ENCODE results near the gene SPNS2. TPM values are rescaled to one million over a fixed set of nuclear protein-coding genes. Genes with fewer than 3 reads are reported as not detected.
A peak's percentile ranks its signal among the peaks of the same experiment; 100 is the strongest.

SPNS2 gene
- total RNA-seq, 1 experiment from 2014 or later, result 33.8 TPM

DNA sequence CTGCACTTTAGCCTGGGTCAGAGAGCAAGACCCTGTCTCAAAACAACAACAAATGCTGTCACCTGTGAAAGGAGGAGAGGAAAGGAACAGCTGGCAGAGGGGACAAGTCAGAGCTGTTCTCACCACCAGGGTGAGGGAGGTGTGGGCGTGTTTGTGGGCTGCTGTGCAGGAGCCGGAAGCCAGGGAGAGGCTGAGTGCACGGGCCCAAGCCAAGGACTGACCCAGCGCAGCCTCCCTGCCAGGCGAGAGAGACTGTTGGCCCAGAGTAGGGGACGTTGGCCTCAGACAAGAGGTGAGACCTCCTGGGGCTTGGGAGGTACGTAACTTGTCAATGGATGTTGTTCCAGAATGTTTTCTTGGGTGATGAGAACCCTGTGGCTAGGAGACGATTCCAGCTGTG lies 10.7 kb downstream of the SPNS2 start:
- no peak overlapping the region for H3K4me3 ChIP-seq
- no peak overlapping the region for H3K27ac ChIP-seq
- no TSS peak for BruUV-seq (replicated peaks)
- H3K79me2 ChIP-seq (ENCODE audit: low read depth), result peaks cover 87% of the 10 kb centered on the region
- DNase-seq, result no peak
- H3K4me2 ChIP-seq, result no peak overlapping the region
- no peaks in the 10 kb centered on the region for H3K27me3 ChIP-seq (ENCODE audit: insufficient read depth, low read depth)
- H4K20me1 ChIP-seq (ENCODE audit: insufficient read depth), result peaks cover 7% of the 10 kb centered on the region
- H3K9me3 ChIP-seq (ENCODE audit: insufficient read depth, low read depth), result no peaks in the 10 kb centered on the region
- no peak overlapping the region for H2AFZ ChIP-seq
- ChIA-PET CTCF (interaction anchor here (1.2 kb wide), 1 partner anchor 88 kb away, joined by 3 read pairs; no protein-coding TSS in a partner anchor), POLR2A (ENCODE audit: unreplicated experiment) (interaction anchor here (0.6 kb wide), 2 partner anchors 11 to 59 kb away, joined by 3 to 9 read pairs; partner anchors contain the start of gene SPNS2)
- H3K9me2 ChIP-seq (ENCODE audit: insufficient read depth), result no peaks in the 10 kb centered on the region
- TF ChIP-seq, protein P1, sequence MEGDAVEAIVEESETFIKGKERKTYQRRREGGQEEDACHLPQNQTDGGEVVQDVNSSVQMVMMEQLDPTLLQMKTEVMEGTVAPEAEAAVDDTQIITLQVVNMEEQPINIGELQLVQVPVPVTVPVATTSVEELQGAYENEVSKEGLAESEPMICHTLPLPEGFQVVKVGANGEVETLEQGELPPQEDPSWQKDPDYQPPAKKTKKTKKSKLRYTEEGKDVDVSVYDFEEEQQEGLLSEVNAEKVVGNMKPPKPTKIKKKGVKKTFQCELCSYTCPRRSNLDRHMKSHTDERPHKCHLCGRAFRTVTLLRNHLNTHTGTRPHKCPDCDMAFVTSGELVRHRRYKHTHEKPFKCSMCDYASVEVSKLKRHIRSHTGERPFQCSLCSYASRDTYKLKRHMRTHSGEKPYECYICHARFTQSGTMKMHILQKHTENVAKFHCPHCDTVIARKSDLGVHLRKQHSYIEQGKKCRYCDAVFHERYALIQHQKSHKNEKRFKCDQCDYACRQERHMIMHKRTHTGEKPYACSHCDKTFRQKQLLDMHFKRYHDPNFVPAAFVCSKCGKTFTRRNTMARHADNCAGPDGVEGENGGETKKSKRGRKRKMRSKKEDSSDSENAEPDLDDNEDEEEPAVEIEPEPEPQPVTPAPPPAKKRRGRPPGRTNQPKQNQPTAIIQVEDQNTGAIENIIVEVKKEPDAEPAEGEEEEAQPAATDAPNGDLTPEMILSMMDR (conservative IDR thresholded peaks at IDR 0.05), result no peak
- no peak for TF ChIP-seq EZH2 (IDR thresholded peaks at IDR 0.05; ENCODE audit: low read depth)
- H3K4me1 ChIP-seq (replicated peaks; ENCODE audit: insufficient read depth), result peaks cover 66% of the 10 kb centered on the region
- intact Hi-C loops (cut with micrococcal nuclease; ENCODE audit: unreplicated experiment), result no loop called here
- peaks cover 10% of the 10 kb centered on the region; the same call in 1 of the 2 replicates for H3K36me3 ChIP-seq (ENCODE audit: low read depth)
- peaks cover 71% of the 10 kb centered on the region for H3F3A ChIP-seq (ENCODE audit: insufficient read depth, low read depth)

DNA sequence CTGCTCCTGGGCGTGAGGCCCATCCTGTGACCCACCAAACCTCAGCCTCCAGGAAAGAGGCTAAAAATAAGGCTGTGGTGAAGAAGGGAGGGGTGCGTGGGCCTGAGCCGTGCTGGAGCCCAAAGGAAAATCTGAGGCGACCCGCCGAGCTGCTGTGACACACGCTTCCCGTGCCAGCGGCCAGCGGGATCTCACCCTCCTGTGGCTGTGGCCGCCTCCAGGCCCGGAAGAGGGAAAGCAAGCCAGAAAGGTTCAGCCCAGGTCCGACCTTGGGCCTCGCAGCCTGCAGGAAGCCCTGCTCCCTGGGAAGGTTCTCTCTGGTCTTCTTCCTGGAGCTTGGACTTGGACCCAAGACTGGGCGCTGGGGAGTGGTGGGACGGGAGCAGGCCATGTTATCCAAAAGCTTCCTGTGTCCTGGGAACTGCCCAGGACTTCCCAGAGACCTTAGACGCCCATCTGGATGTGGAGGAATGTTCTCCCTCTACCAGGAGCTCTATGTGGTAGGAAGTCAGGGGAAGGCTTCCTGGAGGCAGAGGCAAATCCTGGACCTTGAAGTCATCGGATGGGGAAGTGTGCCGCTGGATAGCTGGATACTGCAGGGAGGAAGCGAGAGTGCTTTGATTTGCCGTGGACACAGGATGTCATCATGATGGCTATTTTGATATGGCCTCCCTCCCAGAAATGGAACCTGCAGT lies 11.4 kb downstream of the SPNS2 start:
- H3F3A ChIP-seq (ENCODE audit: insufficient read depth, low read depth), result peaks cover 71% of the 10 kb centered on the region
- H3K9me2 ChIP-seq (ENCODE audit: insufficient read depth), result no peaks in the 10 kb centered on the region
- H3K4me3 ChIP-seq, result no peak overlapping the region
- no peaks in the 10 kb centered on the region; the same call in none of the 2 replicates for H4K20me1 ChIP-seq (ENCODE audit: insufficient read depth)
- no peak overlapping the region for H2AFZ ChIP-seq
- no peak for DNase-seq
- H3K4me1 ChIP-seq (replicated peaks; ENCODE audit: insufficient read depth), result peaks cover 66% of the 10 kb centered on the region
- H3K9me3 ChIP-seq (ENCODE audit: insufficient read depth, low read depth), result no peaks in the 10 kb centered on the region
- intact Hi-C loops (cut with micrococcal nuclease; ENCODE audit: unreplicated experiment), result no loop called here
- H3K27ac ChIP-seq, result no peak overlapping the region
- CTCF ChIA-PET, result interaction anchor here (0.5 to 1.2 kb wide), 2 partner anchors 13 to 89 kb away, joined by 3 to 7 read pairs; no protein-coding TSS in a partner anchor
- no TSS peak for BruUV-seq (replicated peaks)
- POLR2A ChIA-PET (ENCODE audit: unreplicated experiment), result interaction anchor here (0.6 kb wide), 1 partner anchor 60 kb away, joined by 9 read pairs; no protein-coding TSS in a partner anchor
- peaks cover 87% of the 10 kb centered on the region for H3K79me2 ChIP-seq (ENCODE audit: low read depth)
- H3K4me2 ChIP-seq, result no peak overlapping the region
- peaks cover 10% of the 10 kb centered on the region; the same call in 1 of the 2 replicates for H3K36me3 ChIP-seq (ENCODE audit: low read depth)
- TF ChIP-seq EZH2 (IDR thresholded peaks at IDR 0.05; ENCODE audit: low read depth), result no peak
- TF ChIP-seq, protein P1 (conservative IDR thresholded peaks at IDR 0.05), result no peak
- no peaks in the 10 kb centered on the region for H3K27me3 ChIP-seq (ENCODE audit: insufficient read depth, low read depth)

DNA sequence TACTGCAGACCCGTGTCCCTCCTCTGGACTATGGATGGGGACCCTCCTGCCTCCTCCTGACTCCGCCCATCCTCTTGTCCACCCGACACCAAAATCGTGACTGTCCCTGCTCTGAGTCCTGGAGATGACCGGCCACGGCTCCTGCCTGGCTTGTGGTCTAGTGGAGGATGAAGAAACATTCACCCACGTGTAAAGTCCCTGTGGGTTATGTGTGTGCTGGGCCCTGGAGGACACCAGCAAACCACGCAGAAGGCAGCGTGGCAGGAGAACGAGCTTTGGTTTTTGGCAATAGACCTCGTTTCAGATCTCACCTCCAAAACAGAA lies 11.9 kb downstream of the SPNS2 start:
- intact Hi-C loops (cut with micrococcal nuclease; ENCODE audit: unreplicated experiment), result no loop called here
- Histone ChIP-seq H3K4me1 (replicated peaks; ENCODE audit: insufficient read depth) (peaks cover 66% of the 10 kb centered on the region), H3K27me3 (ENCODE audit: insufficient read depth, low read depth) (no peaks in the 10 kb centered on the region), H3K27ac (peak overlapping the region; percentile 100; the same call in 1 of the 2 replicates), H3K4me3 (no peak overlapping the region), H3K9me2 (ENCODE audit: insufficient read depth) (no peaks in the 10 kb centered on the region), H3K9me3 (ENCODE audit: insufficient read depth, low read depth) (no peaks in the 10 kb centered on the region), H3K36me3 (ENCODE audit: low read depth) (peaks cover 10% of the 10 kb centered on the region; the same call in 1 of the 2 replicates), H3K79me2 (ENCODE audit: low read depth) (peaks cover 87% of the 10 kb centered on the region), H3F3A (ENCODE audit: insufficient read depth, low read depth) (peaks cover 73% of the 10 kb centered on the region), H4K20me1 (ENCODE audit: insufficient read depth) (no peaks in the 10 kb centered on the region; the same call in none of the 2 replicates), H2AFZ (no peak overlapping the region), H3K4me2 (0 out of 2 replicates have a peak overlapping the region, but pooled peaks have one; percentile 96)
- TF ChIP-seq EZH2 (IDR thresholded peaks at IDR 0.05; ENCODE audit: low read depth), result no peak
- TF ChIP-seq, protein P1 (conservative IDR thresholded peaks at IDR 0.05), result no peak
- no peak for DNase-seq
- BruUV-seq (replicated peaks), result no TSS peak
- ChIA-PET CTCF (no interaction called here), POLR2A (ENCODE audit: unreplicated experiment) (interaction anchor here (0.6 kb wide), 1 partner anchor 105 kb away, joined by 8 read pairs; no protein-coding TSS in a partner anchor)

All from PC-9 (cell line).